GM12873 (cell line): ENCODE results near the gene HMG20B.

Experiments
- CTCF ChIP-seq: IDR thresholded peaks from 2 replicates; pipeline ENCODE4 v1.5.1; 2012; ENCODE audit warnings: low read depth, mild to moderate bottlenecking, moderate library complexity, low read length, control low read depth; ENCODE audit not compliant: insufficient read depth; ENCODE audit errors: missing control alignments

The HMG20B gene

DNA sequence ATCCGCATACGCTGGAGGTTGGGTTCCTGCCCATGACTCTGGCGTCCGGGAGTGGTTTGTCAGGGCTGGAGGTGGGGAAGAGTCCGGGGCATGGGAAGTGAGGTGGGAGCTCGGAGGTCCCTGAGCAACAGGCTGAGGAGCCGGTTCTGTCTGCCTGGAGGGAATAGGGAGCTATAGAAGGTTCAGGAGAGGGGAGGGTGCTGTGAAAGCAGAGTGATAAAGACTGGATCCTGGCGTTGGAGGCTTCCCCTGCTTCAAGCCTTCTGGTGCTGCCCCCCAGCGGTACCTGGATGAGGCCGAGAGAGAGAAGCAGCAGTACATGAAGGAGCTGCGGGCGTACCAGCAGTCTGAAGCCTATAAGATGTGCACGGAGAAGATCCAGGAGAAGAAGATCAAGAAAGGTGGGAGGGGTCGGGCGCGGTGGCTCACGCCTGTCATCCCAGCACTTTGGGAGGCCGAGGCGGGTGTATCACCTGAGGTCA lies 2.6 kb downstream of the HMG20B start:
- no peak for TF ChIP-seq CTCF

GRCh38 chr19:3575949-3576673 lies 3.4 kb downstream of the HMG20B start:
- TF ChIP-seq CTCF, result no peak

- TF ChIP-seq CTCF, result no peak
Observed at GRCh38 chr19:3576696-3577443, 4.1 kb downstream of the HMG20B start.

- TF ChIP-seq CTCF, result no peak
Observed at GRCh38 chr19:3577723-3578344, 5.1 kb downstream of the HMG20B start.

- TF ChIP-seq CTCF, result no peak
Observed at GRCh38 chr19:3578390-3578789, 5.6 kb downstream of the HMG20B start.

GRCh38 chr19:3580156-3580934 lies 7.6 kb downstream of the HMG20B start:
- TF ChIP-seq CTCF, result no peak
